ENCODE data around the gene PLEKHM3.

Gene PLEKHM3

DNA sequence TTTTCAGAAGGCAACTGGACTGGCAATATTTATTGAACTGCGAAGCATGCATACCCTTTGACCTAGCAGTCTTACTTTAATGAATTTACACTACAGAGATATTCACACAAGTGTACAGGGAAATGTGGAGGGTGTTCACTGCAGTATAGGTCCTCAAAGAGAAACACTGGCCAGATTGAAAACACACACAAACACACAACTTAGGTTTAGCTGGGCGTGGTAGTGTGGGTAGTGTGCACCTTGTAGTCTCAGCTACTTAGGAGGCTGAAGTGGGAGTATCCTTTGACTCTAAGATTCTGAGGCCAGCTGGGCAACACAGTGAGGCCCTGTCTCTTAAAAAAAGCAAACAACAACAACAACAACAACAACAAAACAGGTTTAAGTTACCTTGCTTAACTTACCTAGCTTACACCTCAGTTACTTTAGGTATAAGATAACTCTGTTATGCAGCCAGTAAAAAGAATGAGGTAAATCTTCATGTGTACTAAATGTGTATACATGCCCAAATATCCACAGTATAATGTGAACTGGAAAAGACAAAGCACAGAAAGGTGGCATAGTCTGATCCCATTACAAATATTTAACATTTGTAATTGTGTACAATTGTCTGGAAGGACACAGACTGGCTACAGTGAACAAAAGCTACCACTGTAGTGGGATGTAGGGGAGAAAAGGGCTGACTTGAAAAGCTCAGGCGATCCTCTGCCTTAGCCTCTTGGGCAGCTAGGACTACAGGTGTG lies 149.7 kb downstream of the PLEKHM3 start:
- H3K4me3 ChIP-seq (ENCODE audit: low read length), result no peak overlapping the region
- no peak for TF ChIP-seq ZNF274 (IDR thresholded peaks at IDR 0.05; ENCODE audit: low read depth, low read length)

DNA sequence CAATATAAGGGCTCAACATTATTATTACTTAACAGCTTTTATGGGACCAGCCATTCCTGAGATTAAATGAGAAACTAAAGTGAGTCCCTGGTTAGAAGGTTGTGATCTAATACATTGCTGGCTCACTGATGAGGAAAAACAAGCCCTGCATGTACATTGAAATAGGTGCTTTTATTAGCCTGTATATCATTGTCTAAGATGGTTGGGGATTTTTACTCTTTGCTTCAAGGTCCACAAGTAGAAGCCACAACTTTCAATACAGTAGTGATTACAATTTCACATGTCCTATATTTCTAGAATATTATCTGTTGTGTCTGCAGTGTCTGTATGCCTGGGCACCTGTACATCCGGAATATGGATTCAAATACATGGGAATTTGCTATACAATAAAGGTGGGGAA lies 151.5 kb downstream of the PLEKHM3 start:
- no peak overlapping the region for H3K4me3 ChIP-seq (ENCODE audit: low read length)
- TF ChIP-seq ZNF274 (IDR thresholded peaks at IDR 0.05; ENCODE audit: low read depth, low read length), result no peak

DNA sequence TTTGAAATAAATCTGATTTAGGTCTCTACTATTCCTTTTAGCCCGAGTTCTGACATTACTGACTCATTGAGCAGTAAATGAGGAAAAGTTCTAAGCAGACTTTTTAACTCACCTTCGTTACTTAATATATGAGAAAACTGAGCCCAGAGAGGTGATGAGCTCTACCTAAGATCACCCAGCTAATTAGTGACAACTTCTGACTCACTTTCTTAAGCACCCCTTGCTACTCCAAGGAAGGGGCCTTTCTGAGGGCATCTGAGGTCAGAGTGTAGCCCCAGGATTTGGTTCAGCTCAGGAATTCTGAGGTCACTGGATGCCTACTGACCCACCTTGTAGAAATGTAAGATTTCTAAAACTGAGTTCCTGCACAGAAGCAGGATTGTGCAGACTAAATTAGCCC lies 153.4 kb downstream of the PLEKHM3 start:
- H3K4me3 ChIP-seq (ENCODE audit: low read length), result no peak overlapping the region
- TF ChIP-seq ZNF274 (IDR thresholded peaks at IDR 0.05; ENCODE audit: low read depth, low read length), result no peak

DNA sequence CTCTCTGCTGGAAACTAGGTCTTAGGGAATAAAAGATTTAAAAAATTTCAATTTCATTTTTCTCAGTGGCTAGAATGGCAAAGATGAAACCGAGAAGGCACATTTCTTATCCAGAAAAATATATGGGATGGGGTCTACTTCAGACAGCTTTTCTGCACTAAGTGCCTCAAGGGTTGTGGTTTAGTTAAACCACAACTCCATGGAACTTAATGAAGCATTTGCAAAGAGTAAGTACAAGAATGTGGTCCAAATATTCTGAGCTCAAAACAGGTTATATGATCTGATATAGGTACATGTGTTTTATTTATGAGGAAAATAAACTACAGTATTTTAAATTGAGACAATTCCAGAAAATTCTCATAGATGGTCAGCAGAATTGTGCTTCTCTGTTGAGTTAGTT lies 153.8 kb downstream of the PLEKHM3 start:
- TF ChIP-seq ZNF274 (IDR thresholded peaks at IDR 0.05; ENCODE audit: low read depth, low read length), result no peak
- no peak overlapping the region for H3K4me3 ChIP-seq (ENCODE audit: low read length)

DNA sequence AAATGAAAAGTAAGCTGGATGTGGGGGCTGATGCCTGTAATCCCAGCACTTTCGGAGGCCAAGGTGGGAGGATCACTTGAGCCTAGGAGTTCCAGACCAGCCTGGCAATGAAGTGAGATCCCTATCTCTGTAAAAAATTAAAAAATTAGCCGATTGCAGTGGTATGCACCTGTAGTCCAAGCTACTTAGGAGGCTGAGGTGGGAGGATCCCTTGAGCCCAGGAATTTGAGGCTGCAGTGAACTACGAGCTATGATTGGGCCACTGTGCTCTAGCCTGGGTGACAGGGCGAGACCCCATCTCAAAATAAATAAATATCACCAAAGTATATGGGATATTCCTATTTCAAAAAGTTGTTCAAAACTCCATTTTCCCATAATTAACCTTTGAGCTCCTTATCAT lies 154.5 kb downstream of the PLEKHM3 start:
- H3K4me3 ChIP-seq (ENCODE audit: low read length), result no peak overlapping the region
- TF ChIP-seq ZNF274 (IDR thresholded peaks at IDR 0.05; ENCODE audit: low read depth, low read length), result no peak

DNA sequence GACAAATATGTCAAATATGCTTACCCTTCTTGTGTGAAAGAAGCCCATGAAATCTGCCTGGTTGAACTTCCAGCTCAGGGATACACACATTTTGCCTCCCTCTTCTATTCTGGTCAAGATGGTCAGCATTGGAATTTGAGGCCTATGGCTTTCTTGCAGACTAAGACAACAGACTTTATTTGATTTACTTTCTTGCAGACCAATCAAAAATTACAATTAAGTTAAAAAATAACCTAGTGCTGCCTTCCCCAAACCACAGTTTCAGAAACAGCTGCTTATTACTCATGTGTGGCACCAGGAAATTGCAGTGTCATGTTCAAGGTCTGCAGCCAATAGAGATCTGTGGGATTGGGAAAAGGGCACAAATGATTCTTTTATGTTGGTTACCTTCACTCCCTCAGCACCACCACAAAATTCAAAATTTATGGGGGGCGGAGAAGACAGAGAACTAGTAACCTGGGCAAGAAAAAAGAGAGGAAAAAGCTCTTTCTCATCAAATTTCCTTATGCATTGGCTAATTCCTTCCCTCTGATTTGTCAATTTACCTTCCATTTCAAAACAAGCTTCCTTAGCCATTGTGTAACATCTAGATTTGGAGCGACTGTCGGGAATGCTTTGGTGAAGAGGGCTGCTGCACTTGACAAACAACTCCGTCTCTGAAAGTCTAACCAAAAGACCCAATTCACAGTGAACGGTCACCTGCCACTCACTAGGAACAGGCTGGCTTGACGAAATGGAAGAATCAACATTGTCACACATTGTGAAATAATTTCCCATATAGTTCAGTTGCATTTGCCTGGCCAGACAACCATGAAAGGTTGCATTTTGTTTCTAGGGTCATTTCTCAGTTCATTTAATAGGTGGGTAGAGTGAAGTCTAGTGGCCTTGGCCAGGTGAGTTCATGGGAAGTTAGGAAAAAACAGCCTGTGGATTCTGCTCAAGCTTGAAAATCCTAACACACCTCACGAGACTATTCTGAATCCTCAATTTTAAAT lies 155.2 kb downstream of the PLEKHM3 start:
- H3K4me3 ChIP-seq (ENCODE audit: low read length), result no peak overlapping the region; the same call in 1 of the 2 replicates
- TF ChIP-seq ZNF274 (IDR thresholded peaks at IDR 0.05; ENCODE audit: low read depth, low read length), result no peak

DNA sequence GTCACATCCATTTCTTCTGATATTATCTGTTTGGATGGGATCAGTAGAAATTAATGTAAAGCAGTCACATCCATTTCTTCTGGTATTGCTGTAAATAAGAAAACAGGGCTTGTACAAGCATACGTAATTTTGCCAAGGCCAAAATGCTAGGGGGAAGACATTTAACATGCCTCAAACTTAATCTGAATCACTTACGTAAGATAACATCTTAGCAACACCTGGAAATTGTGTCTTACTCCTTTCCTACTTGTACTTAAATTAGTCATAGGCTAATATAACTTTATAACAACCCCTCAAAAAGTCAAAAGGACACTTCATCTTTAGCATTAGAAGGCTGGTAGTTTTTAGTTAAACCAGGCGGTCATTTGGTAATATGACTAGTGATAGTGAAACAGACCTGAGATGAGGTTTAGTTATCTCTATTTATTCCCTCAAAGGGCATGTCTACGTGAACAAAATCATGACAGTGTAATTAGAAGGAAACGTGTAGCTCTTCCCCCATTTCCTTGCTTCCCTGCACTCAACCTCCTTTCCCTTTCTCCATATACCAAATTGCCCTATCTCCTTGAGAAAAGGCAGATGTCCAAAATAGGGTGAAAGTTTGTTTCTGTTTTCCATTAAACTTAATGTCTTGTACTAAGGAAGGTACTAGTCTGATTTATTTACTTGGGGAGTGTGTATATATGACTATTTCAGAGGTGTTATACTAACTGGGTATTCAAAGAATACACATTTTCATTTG lies 156.3 kb downstream of the PLEKHM3 start:
- H3K4me3 ChIP-seq (ENCODE audit: low read length), result no peak overlapping the region
- no peak for TF ChIP-seq ZNF274 (IDR thresholded peaks at IDR 0.05; ENCODE audit: low read depth, low read length)

DNA sequence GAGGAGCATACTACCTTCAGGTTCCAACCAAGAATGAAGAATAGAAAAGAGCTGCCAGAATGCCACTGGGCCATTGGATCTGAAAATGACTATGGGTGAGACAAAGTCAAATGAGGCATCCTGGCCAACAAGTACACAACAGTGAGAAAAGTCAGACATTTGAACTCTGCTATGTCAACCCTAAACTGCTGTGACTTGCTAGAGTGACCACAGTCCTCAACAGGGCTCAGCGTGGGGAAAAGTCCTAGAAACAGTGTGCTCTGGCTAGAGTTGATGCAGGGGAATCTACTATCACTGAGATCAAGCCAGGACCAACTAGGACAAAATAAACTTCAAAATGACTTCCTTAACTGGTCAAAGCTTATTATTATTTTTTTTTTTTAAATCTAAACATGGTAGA lies 157.4 kb downstream of the PLEKHM3 start:
- H3K4me3 ChIP-seq (ENCODE audit: low read length), result no peak overlapping the region
- no peak for TF ChIP-seq ZNF274 (IDR thresholded peaks at IDR 0.05; ENCODE audit: low read depth, low read length)

DNA sequence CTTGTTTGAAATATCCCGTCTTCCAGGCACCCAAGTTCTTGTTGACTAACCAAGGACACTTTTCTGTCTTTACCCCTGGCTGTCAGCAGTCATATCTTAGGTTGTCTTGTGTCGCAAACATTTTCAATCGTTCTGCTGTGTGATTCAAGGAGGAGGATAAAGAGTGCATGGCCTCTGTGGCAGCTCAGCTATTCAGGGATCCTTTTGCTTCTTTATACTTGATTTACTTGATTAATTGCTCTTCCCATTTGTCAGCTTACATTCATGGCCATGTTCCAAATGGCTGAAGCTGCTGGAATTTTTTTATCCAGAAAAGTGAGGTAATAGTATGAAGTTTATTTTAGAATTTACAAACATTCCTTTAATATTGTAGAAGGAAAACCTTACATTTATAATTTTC lies 158.3 kb downstream of the PLEKHM3 start:
- TF ChIP-seq ZNF274 (IDR thresholded peaks at IDR 0.05; ENCODE audit: low read depth, low read length), result no peak

DNA sequence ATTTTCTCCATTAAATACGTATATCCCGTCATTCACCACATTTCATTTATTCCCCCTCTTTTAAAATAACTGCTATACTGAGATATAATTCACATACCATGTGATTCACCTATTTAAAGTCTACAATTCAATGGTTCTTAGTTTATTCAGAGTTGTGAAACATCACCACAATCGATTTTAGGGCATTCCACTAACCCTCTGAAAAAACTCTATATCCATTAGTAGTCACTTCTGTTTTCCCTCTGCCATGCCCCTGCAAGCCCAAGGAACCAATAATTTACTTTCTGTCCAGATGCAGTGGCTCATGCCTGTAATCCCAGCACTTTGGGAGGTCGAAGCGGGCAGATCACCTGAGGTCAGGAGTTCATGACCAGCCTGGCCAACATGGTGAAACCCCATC lies 160.1 kb downstream of the PLEKHM3 start:
- no peak for TF ChIP-seq ZNF274 (IDR thresholded peaks at IDR 0.05; ENCODE audit: low read depth, low read length)
- H3K4me3 ChIP-seq (ENCODE audit: low read length), result no peak overlapping the region

More for the DNA sequence above, 158.3 kb downstream of the PLEKHM3 start:
- no peak overlapping the region for H3K4me3 ChIP-seq (ENCODE audit: low read length)

DNA sequence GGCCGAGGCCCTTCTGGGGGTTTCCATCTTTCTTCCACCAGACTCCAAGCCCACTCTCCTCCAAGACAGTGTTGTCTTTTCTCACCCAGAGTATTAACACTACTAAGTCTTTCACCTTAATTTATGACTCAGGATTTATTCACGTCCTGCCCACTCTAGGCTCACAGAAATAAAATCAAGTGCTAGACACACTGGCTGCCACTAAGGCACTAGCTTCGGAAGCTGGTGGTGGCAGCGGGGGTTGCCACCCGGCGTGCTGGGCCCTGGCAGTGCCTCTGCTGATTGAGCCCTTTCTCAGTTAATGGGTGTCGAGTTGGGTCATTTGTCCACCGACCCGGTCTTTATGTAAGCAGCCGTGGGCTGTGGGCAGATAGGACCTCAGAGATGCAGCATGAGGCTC lies 162.0 kb downstream of the PLEKHM3 start:
- H3K4me3 ChIP-seq (ENCODE audit: low read length), result no peak overlapping the region
- no peak for TF ChIP-seq ZNF274 (IDR thresholded peaks at IDR 0.05; ENCODE audit: low read depth, low read length)

DNA sequence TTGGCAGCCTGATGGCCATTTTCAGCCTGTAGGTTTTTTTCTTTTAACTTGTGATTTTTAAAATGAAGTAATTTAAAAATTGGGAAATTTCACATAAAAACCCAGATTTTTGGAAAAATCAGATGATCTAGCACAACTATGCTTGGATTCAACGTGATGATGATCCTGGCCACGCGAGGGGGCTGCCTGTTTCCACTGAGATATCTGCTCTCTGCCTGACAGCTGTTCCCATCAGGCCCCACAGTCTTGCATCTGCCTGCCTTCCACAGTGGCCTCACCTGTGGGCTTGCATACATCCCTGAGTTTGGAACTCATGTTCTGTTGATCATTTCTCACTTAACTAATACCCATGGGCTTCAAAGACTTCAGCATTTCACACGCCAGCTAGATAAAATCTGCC lies 163.5 kb downstream of the PLEKHM3 start:
- TF ChIP-seq ZNF274 (IDR thresholded peaks at IDR 0.05; ENCODE audit: low read depth, low read length), result no peak
- H3K4me3 ChIP-seq (ENCODE audit: low read length), result no peak overlapping the region

DNA sequence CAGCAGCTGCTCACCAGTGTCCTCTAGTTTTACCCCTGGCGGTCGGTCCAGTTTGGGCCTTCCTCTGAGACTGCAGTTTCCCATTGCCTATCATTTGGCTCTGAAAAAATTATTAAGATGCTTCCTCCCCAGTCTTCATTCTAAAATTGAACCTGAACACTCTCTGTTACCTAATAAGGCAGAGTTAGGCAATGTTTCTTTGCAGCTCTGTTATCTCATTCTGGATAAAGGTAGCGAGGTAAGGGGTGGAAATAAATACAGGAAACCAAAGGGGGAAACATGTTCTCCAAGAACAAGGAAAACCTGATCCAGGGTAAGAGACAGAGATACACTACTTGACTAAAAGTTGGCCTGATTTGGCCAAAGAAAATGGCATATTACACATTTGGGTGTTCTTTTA lies 164.6 kb downstream of the PLEKHM3 start:
- TF ChIP-seq ZNF274 (IDR thresholded peaks at IDR 0.05; ENCODE audit: low read depth, low read length), result no peak
- H3K4me3 ChIP-seq (ENCODE audit: low read length), result no peak overlapping the region

DNA sequence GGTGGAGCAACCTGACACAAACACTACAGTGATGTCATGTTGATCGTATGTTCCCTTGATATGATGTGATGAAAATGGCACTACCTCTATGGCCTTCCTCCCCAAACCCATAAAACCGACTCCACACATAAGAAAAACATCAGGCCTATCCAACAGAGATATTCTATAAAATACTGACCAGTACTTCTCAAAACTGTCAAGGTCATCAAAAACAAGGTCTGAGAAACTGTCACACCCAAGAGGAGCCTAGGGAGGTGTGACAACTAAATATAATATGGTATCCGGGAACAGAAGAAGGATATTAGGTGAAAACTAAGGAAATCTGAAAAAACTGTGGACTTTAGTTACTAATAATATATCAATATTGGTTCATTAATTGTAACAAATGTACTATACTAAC lies 169.7 kb downstream of the PLEKHM3 start:
- TF ChIP-seq ZNF274 (IDR thresholded peaks at IDR 0.05; ENCODE audit: low read depth, low read length), result no peak
- no peak overlapping the region for H3K4me3 ChIP-seq (ENCODE audit: low read length)

Data from GM08714 (cell line).